T-helper 2 cell treated with Interferon-gamma antibody and Interleukin-4, amounts not matched to agents 5 μg/mL and 100 μg/mL, for 36 hours (primary cell): ENCODE data around the gene BCAP29.

ENCODE experiments used
- DNase-seq: peaks from one replicate; pipeline ENCODE4 v3.0.0; 2021; ENCODE audit warnings: low spot score
- H3K27ac Mint-ChIP-seq: one replicate; pipeline ENCODE4 v1.8.0; 2021; ENCODE audit warnings: mild to moderate bottlenecking, mixed read lengths
- H3K27me3 Mint-ChIP-seq: one replicate; pipeline ENCODE4 v1.8.0; 2021; ENCODE audit warnings: low read depth, mixed read lengths
- H3K36me3 Mint-ChIP-seq: one replicate; pipeline ENCODE4 v1.8.0; 2021; ENCODE audit warnings: low read depth, mixed read lengths
- H3K4me1 Mint-ChIP-seq: one replicate; pipeline ENCODE4 v1.8.0; 2021; ENCODE audit warnings: low read depth, mixed read lengths
- H3K4me3 Mint-ChIP-seq: one replicate; pipeline ENCODE4 v1.8.0; 2022; ENCODE audit warnings: mild to moderate bottlenecking, moderate library complexity, mixed read lengths
- H3K9me3 Mint-ChIP-seq: one replicate; pipeline ENCODE4 v1.8.0; 2021; ENCODE audit warnings: mixed read lengths

BCAP29 gene

DNA sequence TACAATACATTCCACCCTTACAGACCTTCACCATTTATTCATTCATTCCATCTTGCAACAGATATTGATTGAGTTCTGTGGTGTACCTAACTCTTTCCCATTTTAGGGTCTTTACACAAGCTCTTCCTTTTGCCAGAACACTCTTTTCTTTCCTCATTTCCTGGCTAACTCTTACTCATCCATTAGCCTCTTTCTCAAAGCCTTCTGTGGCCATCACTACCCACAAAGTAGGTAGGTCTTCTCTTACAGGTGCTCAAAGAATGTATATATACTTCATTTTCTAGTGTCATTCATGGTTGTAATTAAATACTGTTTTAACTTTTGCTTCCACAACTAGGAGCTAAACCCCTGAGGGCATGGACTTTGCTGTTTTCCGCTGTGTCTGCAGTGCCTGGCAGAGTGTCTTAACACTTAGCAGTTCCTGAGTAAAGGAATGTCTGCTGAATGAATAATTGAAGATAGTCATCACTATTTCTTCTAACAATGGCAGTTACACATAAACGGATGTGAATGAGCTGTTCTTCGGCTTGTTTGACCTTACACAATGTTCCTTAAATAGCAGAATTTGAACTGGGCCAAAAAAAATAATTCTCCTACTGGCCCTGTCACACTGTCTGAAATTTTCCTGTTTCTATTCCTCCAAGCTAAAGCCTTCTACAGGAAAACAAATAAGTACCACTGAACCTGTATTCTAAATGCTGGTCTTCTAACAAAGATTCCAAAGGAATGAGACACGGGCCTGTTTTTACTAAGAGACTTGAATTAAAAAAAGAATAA lies 15.1 kb downstream of the BCAP29 start:
- H3K4me1 Mint-ChIP-seq: no peaks in the 10 kb centered on the region
- H3K36me3 Mint-ChIP-seq: peaks cover 35% of the 10 kb centered on the region

DNA sequence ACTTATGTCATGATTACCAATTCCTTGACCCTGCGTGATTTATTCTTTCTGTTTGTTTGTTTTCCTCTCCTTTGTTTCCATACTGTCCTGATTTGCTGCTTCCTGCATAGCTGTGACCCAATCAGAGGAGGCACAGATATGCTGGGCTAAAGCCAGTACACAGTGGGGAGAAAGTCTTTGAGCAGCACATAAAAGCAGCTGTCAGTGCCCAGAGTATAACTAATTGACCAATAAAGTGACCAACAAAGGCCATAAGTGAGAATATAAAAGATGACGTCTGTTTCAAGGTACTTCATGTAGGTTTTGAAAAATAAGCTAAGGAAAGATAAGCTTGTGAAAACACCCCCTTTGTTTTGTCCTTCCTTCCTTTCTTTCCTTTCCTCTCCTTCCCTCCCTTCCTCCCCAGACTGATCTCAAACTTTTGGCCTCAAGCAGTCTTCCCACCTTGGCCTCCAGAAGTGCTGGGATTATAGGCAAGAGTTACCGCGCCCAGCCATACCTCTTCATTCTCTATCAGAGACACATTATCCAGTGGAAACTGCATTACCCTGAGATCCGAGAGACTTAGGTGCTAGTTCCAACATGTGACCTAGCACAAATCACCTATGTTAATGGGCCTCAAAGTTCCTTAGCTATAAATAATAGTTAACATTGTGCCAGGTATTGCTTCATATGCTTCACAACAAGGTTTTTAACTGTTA lies 17.0 kb downstream of the BCAP29 start:
- DNase-seq: no peak
- no peaks in the 10 kb centered on the region for H3K9me3 Mint-ChIP-seq
- no peaks in the 10 kb centered on the region for H3K27me3 Mint-ChIP-seq
- no peak overlapping the region for H3K27ac Mint-ChIP-seq
- peaks cover 38% of the 10 kb centered on the region for H3K36me3 Mint-ChIP-seq
- H3K4me1 Mint-ChIP-seq: no peaks in the 10 kb centered on the region
- no peak overlapping the region for H3K4me3 Mint-ChIP-seq

More for the DNA sequence above, 15.1 kb downstream of the BCAP29 start:
- Mint-ChIP-seq H3K27ac (no peak overlapping the region), H3K4me3 (no peak overlapping the region), H3K9me3 (no peaks in the 10 kb centered on the region), H3K27me3 (no peaks in the 10 kb centered on the region)
- DNase-seq: no peak

DNA sequence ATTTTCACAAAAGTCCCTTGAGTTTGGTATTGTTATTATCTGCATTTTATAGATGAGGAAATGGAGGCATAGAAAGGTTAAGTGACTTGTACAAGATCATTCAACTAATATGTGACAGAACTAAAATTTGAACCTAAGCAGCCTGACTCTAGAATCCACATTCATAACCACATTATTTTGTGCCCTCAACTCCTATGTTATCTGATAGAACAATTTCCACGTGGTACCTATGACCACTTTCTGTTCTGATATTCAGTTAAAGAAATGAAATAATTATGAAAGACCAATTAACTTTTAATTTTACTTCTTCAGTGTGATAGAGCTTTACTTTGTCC lies 17.5 kb downstream of the BCAP29 start:
- Mint-ChIP-seq H3K4me1 (no peaks in the 10 kb centered on the region), H3K27ac (no peak overlapping the region), H3K4me3 (no peak overlapping the region), H3K36me3 (peaks cover 39% of the 10 kb centered on the region), H3K9me3 (no peaks in the 10 kb centered on the region), H3K27me3 (no peaks in the 10 kb centered on the region)
- no peak for DNase-seq

DNA sequence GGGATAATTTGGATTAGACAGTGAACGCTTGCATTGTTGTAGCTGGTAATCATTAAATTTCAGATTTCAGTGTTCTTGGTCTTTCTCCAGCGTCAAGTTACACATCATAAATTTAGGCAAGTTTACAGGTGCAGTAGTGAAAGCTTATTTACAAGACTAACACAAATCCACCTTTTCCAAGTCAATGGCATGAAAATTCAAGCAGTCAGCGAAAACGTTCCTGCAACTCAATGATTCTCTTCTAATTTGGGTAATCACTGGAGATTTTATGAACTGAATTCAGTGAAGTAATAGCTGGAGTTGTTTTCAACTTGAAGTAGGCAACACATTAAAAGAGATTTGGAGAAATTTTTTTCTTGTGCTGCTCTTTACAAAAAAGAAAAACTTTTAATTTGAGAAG lies 17.9 kb downstream of the BCAP29 start:
- Mint-ChIP-seq H3K27me3 (no peaks in the 10 kb centered on the region), H3K36me3 (peaks cover 40% of the 10 kb centered on the region), H3K9me3 (no peaks in the 10 kb centered on the region), H3K4me1 (no peaks in the 10 kb centered on the region), H3K27ac (no peak overlapping the region), H3K4me3 (no peak overlapping the region)
- DNase-seq: no peak

DNA sequence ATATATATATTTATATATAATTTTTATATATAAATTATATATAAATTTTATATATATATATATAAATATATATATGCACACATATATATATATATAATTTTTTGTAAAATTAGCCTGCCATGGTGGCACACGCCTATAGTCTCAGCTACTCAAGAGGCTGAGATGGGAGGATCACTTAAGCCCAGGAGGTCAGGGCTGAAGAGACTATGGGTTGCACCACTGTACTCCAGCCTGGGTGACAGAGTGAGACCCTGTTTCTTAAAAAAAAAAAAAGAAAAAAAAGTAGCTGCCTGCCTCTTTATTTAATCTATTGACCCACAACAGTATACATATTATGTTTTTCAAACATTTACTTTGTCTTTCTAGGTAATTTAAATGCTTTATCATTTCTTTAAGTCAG lies 19.2 kb downstream of the BCAP29 start:
- DNase-seq: no peak
- no peaks in the 10 kb centered on the region for H3K9me3 Mint-ChIP-seq
- H3K27ac Mint-ChIP-seq: no peak overlapping the region
- no peak overlapping the region for H3K4me3 Mint-ChIP-seq
- peaks cover 38% of the 10 kb centered on the region for H3K36me3 Mint-ChIP-seq
- H3K27me3 Mint-ChIP-seq: no peaks in the 10 kb centered on the region
- no peaks in the 10 kb centered on the region for H3K4me1 Mint-ChIP-seq

DNA sequence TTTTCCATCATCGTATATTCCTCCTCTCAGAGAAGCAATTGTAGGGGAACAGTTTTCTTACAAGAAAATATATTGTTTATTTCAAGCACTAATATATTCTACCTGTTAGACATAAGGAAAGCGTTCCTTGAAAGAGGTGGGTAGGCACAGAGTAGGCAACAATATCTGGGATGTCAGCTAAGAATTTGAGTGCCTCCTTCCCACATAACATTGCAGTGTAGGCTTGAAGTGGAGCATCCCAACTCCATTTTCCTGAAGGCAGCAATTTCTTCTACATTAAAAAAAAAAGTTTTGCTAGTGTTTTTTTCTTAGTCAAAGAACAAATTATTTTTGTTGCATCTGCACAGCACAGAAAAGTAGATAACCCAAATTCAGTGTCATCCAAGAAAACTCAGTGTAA lies 20.8 kb downstream of the BCAP29 start:
- no peaks in the 10 kb centered on the region for H3K9me3 Mint-ChIP-seq
- no peaks in the 10 kb centered on the region for H3K27me3 Mint-ChIP-seq
- DNase-seq: no peak
- H3K27ac Mint-ChIP-seq: no peak overlapping the region
- no peak overlapping the region for H3K4me3 Mint-ChIP-seq
- no peaks in the 10 kb centered on the region for H3K4me1 Mint-ChIP-seq
- H3K36me3 Mint-ChIP-seq: peaks cover 30% of the 10 kb centered on the region

DNA sequence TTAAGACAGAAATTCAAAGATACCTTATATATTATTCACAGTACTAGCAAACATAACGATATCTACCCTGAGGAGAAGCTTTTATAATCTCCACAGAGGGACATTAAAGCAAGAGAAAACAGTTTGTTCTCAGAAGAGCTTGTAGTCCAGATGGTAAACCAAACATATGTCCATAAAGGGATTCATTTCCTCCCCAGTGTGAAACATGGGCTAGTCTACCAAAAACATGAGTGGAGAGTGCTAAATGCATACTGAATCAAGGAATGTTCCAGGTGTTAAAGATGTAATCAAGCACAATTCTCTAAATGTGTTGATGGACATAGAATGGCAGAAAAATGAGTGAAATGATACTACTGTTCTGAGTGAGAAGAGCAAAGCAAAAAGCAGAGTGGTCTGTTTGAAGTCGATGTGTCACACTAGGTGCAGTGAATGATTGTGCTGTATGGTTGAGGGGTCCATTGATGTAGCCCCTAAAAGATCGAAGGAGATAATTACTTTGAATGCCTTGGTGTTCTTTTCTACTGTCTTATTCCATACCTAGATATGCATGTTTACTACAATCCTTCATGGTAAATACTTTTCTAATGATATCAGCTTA lies 25.3 kb downstream of the BCAP29 start:
- Mint-ChIP-seq H3K4me1 (no peaks in the 10 kb centered on the region), H3K27me3 (no peaks in the 10 kb centered on the region), H3K4me3 (no peak overlapping the region), H3K27ac (no peak overlapping the region), H3K36me3 (peaks cover 19% of the 10 kb centered on the region), H3K9me3 (no peaks in the 10 kb centered on the region)
- DNase-seq: no peak

DNA sequence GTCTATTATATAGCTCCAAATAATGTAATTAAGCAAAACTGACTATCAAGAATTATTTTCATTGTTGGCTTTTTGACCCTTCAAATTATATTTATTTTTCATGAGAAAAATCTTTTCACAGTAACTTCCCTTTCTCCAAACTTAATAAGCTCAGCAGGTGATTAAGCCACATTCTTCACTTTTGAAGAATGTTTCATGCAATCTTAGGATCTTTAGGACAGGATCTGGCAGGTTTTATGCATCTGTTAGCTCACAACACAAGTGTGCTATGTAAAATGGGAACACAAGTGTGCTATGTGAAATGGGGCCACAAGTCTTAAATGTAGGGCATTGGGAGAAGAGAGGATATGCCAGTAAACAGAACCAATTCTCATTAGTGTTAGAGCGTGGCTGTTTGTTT lies 26.3 kb downstream of the BCAP29 start:
- Mint-ChIP-seq H3K27ac (no peak overlapping the region), H3K4me3 (no peak overlapping the region), H3K9me3 (no peaks in the 10 kb centered on the region), H3K36me3 (peaks cover 17% of the 10 kb centered on the region), H3K4me1 (no peaks in the 10 kb centered on the region), H3K27me3 (no peaks in the 10 kb centered on the region)
- DNase-seq: no peak

DNA sequence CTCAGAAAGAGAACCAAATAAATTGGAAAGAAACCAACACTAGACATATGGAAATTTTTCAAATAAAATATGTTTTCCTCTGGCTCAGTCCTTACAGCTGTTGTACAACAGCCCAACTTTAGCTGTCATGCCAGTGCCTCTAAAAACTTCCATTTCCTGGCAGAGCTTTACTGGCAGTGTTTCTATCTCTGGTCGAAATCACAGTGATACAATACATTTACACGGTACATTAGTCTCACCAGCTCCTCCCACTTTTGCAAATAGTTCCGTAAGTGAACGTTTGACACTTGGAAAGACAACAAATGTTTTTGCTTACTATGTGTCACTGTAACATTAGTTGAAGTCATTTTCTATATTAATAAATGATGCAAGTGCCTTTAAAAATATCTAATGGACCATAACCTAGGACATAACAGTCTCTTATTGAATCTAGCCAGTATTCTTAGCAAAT lies 29.8 kb downstream of the BCAP29 start:
- DNase-seq: no peak
- H3K4me3 Mint-ChIP-seq: no peak overlapping the region
- no peaks in the 10 kb centered on the region for H3K9me3 Mint-ChIP-seq
- H3K27ac Mint-ChIP-seq: no peak overlapping the region
- H3K27me3 Mint-ChIP-seq: no peaks in the 10 kb centered on the region
- peaks cover 26% of the 10 kb centered on the region for H3K36me3 Mint-ChIP-seq
- H3K4me1 Mint-ChIP-seq: peaks cover 11% of the 10 kb centered on the region

DNA sequence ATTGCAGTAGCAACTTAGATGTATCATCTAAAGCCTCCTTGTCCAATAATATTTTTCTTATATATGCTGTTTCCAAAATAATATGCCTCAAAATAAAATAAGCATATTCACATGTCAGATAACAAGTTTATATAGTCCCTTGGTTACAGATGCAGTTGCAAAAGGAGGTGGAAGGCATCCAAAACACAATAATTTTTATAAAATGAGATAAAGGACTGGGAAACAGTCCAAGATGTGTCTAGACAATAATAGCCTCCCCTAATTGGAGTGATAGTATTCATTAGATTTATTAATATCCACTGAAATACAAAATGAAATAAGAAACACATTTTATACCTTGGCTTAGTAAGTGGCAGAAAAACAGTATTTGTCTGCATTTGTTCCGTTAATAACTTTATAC lies 30.3 kb downstream of the BCAP29 start:
- H3K36me3 Mint-ChIP-seq: peaks cover 29% of the 10 kb centered on the region
- H3K27me3 Mint-ChIP-seq: no peaks in the 10 kb centered on the region
- H3K4me3 Mint-ChIP-seq: no peak overlapping the region
- H3K4me1 Mint-ChIP-seq: peaks cover 14% of the 10 kb centered on the region
- no peak for DNase-seq
- H3K9me3 Mint-ChIP-seq: no peaks in the 10 kb centered on the region
- no peak overlapping the region for H3K27ac Mint-ChIP-seq

DNA sequence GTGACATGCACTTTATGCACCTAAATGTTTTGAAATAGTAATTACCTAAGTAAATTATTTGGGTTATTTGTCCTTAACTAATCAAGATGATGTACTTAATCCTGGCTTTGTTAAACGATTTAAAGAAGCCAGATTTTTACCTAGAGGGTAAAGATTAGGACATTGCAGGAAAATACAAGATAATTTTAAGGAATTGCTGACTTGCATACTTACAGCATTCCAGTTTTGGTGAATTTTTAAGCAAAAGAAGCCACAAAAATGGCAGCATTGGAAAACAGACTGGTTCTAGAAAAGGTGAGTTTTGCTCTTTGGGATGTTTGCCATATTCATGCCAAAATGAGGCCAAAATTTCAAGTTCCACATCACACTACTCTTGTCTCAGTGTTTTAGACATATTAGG lies 33.4 kb downstream of the BCAP29 start:
- Mint-ChIP-seq H3K27me3 (no peaks in the 10 kb centered on the region), H3K9me3 (no peaks in the 10 kb centered on the region), H3K4me1 (peaks cover 23% of the 10 kb centered on the region), H3K27ac (no peak overlapping the region), H3K4me3 (no peak overlapping the region), H3K36me3 (peaks cover 40% of the 10 kb centered on the region)
- DNase-seq: no peak

DNA sequence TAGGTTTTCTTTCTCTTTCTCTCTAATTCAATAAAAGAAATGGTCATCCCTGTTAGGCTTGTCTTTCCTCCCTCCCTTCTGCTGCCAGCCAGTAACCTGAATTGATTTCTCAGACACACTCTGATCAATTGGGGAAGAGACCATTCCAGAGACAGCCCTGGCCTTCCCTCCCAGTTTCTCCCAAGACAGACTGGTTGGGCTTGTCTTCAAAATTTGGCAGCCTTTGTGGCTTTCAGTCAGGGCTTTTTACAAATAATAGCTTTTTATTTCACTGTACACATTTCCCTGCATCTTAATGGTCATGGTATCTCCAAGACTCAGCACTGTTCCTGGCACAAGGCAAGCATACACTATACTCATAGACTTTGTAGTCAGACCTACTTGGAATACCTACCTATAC lies 33.9 kb downstream of the BCAP29 start:
- peaks cover 23% of the 10 kb centered on the region for H3K4me1 Mint-ChIP-seq
- no peaks in the 10 kb centered on the region for H3K9me3 Mint-ChIP-seq
- H3K27me3 Mint-ChIP-seq: no peaks in the 10 kb centered on the region
- DNase-seq: no peak
- no peak overlapping the region for H3K27ac Mint-ChIP-seq
- peaks cover 39% of the 10 kb centered on the region for H3K36me3 Mint-ChIP-seq
- H3K4me3 Mint-ChIP-seq: no peak overlapping the region

DNA sequence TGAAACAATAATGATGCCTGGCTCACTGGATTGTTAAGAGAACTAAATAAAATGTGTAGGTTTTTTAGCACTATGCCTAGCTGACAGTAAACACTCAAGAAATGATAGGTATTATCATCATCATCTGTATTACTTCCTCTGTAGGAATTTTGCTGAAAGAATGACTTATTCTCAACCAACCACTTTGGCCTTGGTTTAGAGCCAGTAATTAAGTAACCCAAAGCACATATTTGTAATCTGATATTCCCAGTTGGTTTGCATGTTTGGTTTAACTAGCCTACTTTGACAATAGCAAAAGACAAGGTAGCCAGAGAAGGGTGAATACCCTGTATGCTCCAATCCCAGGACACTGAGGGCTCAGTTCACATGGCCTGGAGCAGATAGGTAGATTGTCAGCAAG lies 34.4 kb downstream of the BCAP29 start:
- H3K27ac Mint-ChIP-seq: no peak overlapping the region
- peaks cover 38% of the 10 kb centered on the region for H3K36me3 Mint-ChIP-seq
- no peaks in the 10 kb centered on the region for H3K9me3 Mint-ChIP-seq
- peaks cover 23% of the 10 kb centered on the region for H3K4me1 Mint-ChIP-seq
- no peak for DNase-seq
- no peaks in the 10 kb centered on the region for H3K27me3 Mint-ChIP-seq
- H3K4me3 Mint-ChIP-seq: no peak overlapping the region

DNA sequence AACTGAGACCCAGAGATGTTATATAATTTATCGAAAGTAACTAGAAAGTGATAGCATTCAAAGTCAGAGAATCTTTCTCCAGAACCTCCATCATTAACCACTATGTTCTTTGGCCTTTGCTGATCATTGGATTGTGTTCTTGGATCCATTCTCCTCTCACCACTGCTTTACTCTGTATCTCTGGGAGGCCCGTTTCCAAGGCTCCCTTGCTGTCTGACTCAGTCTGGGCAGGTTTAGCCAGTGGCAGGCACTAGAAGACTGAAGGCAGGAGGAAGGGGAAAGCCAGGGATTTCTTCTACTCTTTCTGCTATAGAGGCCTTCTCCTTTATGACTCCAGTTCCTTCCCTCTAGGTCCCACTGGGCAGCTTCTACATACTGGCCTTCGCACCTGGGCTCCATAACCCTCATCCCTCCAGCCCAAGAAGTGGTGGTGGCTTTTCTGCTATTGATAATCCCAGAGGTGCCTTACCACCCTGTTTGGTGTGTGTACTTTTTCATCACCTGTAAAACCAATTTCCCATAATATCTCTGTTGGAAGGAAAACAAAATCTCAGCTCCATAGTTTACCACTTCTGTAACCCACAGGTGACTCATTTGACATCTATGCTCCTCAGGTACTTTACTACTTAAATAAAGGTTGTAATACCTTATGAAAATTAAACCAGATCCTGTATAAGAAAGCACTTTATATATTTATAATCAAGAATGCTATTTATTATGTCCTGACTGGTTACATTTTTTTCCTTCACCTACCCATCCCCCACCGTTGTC lies 36.0 kb downstream of the BCAP29 start:
- DNase-seq: no peak
- Mint-ChIP-seq H3K27ac (no peak overlapping the region), H3K9me3 (no peaks in the 10 kb centered on the region), H3K4me3 (no peak overlapping the region), H3K27me3 (no peaks in the 10 kb centered on the region), H3K4me1 (peaks cover 23% of the 10 kb centered on the region), H3K36me3 (peaks cover 39% of the 10 kb centered on the region)
